ENCODE data around the gene PITPNC1.

The PITPNC1 gene

GRCh38 chr17:67555855-67556254, 178.8 kb downstream of the PITPNC1 start:
- no peak overlapping the region for H3K4me3 ChIP-seq (ENCODE audit: low read length)
- no peak for TF ChIP-seq CTCF (IDR thresholded peaks at IDR 0.05; ENCODE audit: insufficient read depth, low read depth, low read length, missing control alignments)
- no peak for DNase-seq (ENCODE audit: low read depth)

- TF ChIP-seq CTCF (IDR thresholded peaks at IDR 0.05; ENCODE audit: insufficient read depth, low read depth, low read length, missing control alignments), result no peak
- no peak for DNase-seq (ENCODE audit: low read depth)
- no peak overlapping the region for H3K4me3 ChIP-seq (ENCODE audit: low read length)
These were observed 180.2 kb downstream of the PITPNC1 start for GRCh38 chr17:67557052-67557845.

GRCh38 chr17:67557921-67558320, 180.8 kb downstream of the PITPNC1 start:
- no peak for DNase-seq (ENCODE audit: low read depth)
- no peak overlapping the region for H3K4me3 ChIP-seq (ENCODE audit: low read length)
- no peak for TF ChIP-seq CTCF (IDR thresholded peaks at IDR 0.05; ENCODE audit: insufficient read depth, low read depth, low read length, missing control alignments)

GRCh38 chr17:67558740-67559380, 181.8 kb downstream of the PITPNC1 start:
- H3K4me3 ChIP-seq (ENCODE audit: low read length), result no peak overlapping the region
- peak; percentile 59 for DNase-seq (ENCODE audit: low read depth)
- TF ChIP-seq CTCF (IDR thresholded peaks at IDR 0.05; ENCODE audit: insufficient read depth, low read depth, low read length, missing control alignments), result no peak

- DNase-seq (ENCODE audit: low read depth), result no peak
- no peak overlapping the region for H3K4me3 ChIP-seq (ENCODE audit: low read length)
- peak; percentile 20 for TF ChIP-seq CTCF (IDR thresholded peaks at IDR 0.05; ENCODE audit: insufficient read depth, low read depth, low read length, missing control alignments)
These were observed 182.4 kb downstream of the PITPNC1 start for GRCh38 chr17:67559381-67559966.

GRCh38 chr17:67562005-67562404, 184.9 kb downstream of the PITPNC1 start:
- no peak for TF ChIP-seq CTCF (IDR thresholded peaks at IDR 0.05; ENCODE audit: insufficient read depth, low read depth, low read length, missing control alignments)
- no peak for DNase-seq (ENCODE audit: low read depth)
- no peak overlapping the region for H3K4me3 ChIP-seq (ENCODE audit: low read length)
